Progenitor cell of endocrine pancreas (in vitro differentiated cells): ENCODE measurements around the gene SCLT1. TPM values are rescaled to one million over a fixed set of nuclear protein-coding genes. Genes with fewer than 3 reads are reported as not detected.
A peak's percentile ranks its signal among the peaks of the same experiment; 100 is the strongest.

ENCODE experiments used
- DNase-seq: peaks from one replicate; pipeline ENCODE4 v3.0.0; 2021; ENCODE audit warnings: low spot score; ENCODE audit not compliant: unreplicated experiment
- H3K27ac Mint-ChIP-seq: 2 replicates; pipeline ENCODE4 v1.8.0; 2021; ENCODE audit warnings: mild to moderate bottlenecking, moderate library complexity, mixed read lengths
- H3K27me3 Mint-ChIP-seq: 2 replicates; pipeline ENCODE4 v1.8.0; 2021; ENCODE audit warnings: mixed read lengths
- H3K36me3 Mint-ChIP-seq: 2 replicates; pipeline ENCODE4 v1.8.0; 2022; ENCODE audit warnings: mixed read lengths; ENCODE audit not compliant: insufficient read depth
- H3K4me1 Mint-ChIP-seq: 2 replicates; pipeline ENCODE4 v1.8.0; 2021; ENCODE audit warnings: low read depth, mixed read lengths
- H3K4me3 Mint-ChIP-seq: 2 replicates; pipeline ENCODE4 v1.8.0; 2021; ENCODE audit warnings: low read depth, mild to moderate bottlenecking, moderate library complexity, mixed read lengths
- H3K9me3 Mint-ChIP-seq: 2 replicates; pipeline ENCODE4 v1.8.0; 2021; ENCODE audit warnings: low read depth, mixed read lengths
- long read RNA-seq: library from polyadenylated mRNA; unstranded; transcript quantifications from one replicate; pipeline ENCODE4 v2.0.0, GENCODE V29; 2020
- total RNA-seq: library from RNA; stranded (reverse); gene quantifications from 2 replicates; pipeline ENCODE4 v1.2.1, GENCODE V29; 2021
- TF ChIP-seq, protein P1 (sequence below): fragments of 200-600 bp; sonication (generic); IDR thresholded peaks from one replicate; pipeline ENCODE4 v1.5.0; 2021; ENCODE audit warnings: antibody characterized with exemption, mild to moderate bottlenecking; ENCODE audit not compliant: unreplicated experiment

SCLT1 gene
- total RNA-seq: 16.0 and 16.1 TPM in 2 replicates
- long read RNA-seq, transcript SCLT1-209 (5 exons, 1,696 nt): major isoform, 7 of 41 reads
- long read RNA-seq, partial matches to known transcripts: 21 of 41 reads
- long read RNA-seq, other reads (novel, unspliced or antisense): 10 of 41 reads

DNA sequence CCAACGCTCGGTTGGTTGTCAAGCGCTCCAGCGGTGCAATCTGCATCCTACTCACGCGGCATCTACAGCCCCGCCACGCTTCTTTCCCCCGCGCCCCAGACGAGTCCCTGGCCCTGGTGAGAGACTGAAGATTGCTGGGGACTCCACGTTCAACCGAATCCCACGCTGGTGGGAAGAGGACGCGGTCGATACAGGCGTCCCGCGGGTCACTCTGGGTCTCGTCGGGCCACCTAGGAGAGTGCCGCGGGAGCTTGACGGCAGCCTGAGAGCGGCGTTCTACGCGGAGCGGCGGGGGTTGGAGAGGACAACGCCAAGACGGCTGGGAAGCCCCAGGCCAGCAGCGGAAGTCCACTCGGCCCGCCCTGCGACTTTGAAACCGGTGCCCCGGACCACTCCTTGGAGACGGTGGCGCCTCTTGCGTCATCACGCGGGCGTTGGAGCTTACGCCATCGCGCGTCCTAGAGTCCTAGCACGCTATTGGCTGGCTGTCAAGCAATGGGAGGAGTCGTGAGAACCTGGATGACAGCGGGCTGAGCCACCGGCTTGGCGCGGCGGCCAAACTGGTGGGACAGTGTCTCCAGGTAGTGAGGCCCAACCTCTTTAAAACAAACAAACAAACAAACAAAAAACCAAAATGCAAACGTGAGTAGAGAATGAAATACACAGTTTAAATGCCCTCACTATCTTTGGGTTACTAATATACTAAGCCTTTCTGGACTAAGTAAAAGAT is at the start of gene SCLT1:
Gene SCLT1 (minus strand): TSS at position 349 of the 730 bp plus-strand sequence. CDS start 436 bp downstream, outside the sequence.
- H3K9me3 Mint-ChIP-seq: no peaks in the 10 kb centered on the region
- H3K4me1 Mint-ChIP-seq: peaks cover 7% of the 10 kb centered on the region
- peak; percentile 91 for DNase-seq
- no peak within 1 kb of the TSS for H3K27ac Mint-ChIP-seq
- no peak within 1 kb of the TSS for H3K4me3 Mint-ChIP-seq
- H3K36me3 Mint-ChIP-seq: no peaks in the 10 kb centered on the region
- TF ChIP-seq, protein P1, sequence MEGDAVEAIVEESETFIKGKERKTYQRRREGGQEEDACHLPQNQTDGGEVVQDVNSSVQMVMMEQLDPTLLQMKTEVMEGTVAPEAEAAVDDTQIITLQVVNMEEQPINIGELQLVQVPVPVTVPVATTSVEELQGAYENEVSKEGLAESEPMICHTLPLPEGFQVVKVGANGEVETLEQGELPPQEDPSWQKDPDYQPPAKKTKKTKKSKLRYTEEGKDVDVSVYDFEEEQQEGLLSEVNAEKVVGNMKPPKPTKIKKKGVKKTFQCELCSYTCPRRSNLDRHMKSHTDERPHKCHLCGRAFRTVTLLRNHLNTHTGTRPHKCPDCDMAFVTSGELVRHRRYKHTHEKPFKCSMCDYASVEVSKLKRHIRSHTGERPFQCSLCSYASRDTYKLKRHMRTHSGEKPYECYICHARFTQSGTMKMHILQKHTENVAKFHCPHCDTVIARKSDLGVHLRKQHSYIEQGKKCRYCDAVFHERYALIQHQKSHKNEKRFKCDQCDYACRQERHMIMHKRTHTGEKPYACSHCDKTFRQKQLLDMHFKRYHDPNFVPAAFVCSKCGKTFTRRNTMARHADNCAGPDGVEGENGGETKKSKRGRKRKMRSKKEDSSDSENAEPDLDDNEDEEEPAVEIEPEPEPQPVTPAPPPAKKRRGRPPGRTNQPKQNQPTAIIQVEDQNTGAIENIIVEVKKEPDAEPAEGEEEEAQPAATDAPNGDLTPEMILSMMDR: no peak
- H3K27me3 Mint-ChIP-seq: no peaks in the 10 kb centered on the region

DNA sequence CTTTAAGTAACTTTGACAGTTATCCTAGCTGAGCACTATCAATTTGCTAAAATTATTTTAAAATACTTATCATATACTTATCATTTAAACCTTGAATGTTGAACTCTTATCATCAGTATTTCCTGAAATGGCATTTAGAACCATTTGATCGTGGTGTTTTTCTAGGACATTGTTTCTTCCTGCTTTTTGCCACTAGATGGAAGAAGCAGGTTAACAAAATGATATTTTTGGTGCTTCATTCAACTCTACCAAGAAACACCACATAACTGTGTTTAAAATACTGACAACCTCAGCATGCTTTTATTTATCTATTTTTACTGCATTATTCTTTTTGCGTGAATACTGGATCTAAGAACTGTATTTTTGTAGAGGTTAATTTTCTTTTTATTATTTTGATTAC is 47.2 kb upstream of the SCLT1 start:
- H3K4me1 Mint-ChIP-seq: peaks cover 22% of the 10 kb centered on the region
- TF ChIP-seq, protein P1: peak; percentile 9
- H3K27ac Mint-ChIP-seq: no peak overlapping the region
- no peaks in the 10 kb centered on the region for H3K36me3 Mint-ChIP-seq
- DNase-seq: no peak
- H3K27me3 Mint-ChIP-seq: peaks cover 8% of the 10 kb centered on the region
- no peaks in the 10 kb centered on the region for H3K9me3 Mint-ChIP-seq
- no peak overlapping the region for H3K4me3 Mint-ChIP-seq

- no peaks in the 10 kb centered on the region for H3K36me3 Mint-ChIP-seq
- no peak for DNase-seq
- TF ChIP-seq, protein P1: no peak
- peaks cover 22% of the 10 kb centered on the region for H3K4me1 Mint-ChIP-seq
- H3K27ac Mint-ChIP-seq: peak overlapping the region; percentile 22
- H3K27me3 Mint-ChIP-seq: peaks cover 13% of the 10 kb centered on the region
- no peaks in the 10 kb centered on the region for H3K9me3 Mint-ChIP-seq
- H3K4me3 Mint-ChIP-seq: peak overlapping the region; percentile 44
Observed at GRCh38 chr4:129138810-129139496, 45.6 kb upstream of the SCLT1 start.

- Mint-ChIP-seq H3K4me3 (no peak overlapping the region), H3K9me3 (no peaks in the 10 kb centered on the region), H3K27ac (no peak overlapping the region), H3K27me3 (peaks cover 13% of the 10 kb centered on the region), H3K36me3 (no peaks in the 10 kb centered on the region), H3K4me1 (peaks cover 22% of the 10 kb centered on the region)
- TF ChIP-seq, protein P1: no peak
- DNase-seq: no peak
Observed at GRCh38 chr4:129136433-129136832, 43.1 kb upstream of the SCLT1 start.

DNA sequence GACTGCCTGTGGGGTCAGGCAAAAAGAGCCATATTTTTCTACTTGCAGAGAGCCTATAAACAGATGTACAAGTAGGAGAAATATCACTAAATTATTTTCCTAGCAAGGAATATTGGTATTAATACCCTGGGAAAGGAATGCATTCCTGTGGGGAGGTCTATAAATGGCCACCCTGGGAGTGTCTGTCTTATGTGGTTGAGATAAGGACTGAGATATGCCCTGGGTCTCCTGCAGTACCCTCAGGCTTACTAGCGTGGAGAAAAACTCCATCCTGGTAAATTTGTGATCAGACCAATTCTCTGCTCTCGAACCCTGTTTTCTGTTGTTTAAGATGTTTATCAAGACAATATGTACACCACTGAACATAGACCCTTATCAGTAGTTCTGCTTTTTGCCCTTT is 38.0 kb upstream of the SCLT1 start:
- no peak overlapping the region for H3K4me3 Mint-ChIP-seq
- TF ChIP-seq, protein P1: no peak
- no peaks in the 10 kb centered on the region for H3K4me1 Mint-ChIP-seq
- peaks cover 10% of the 10 kb centered on the region for H3K27me3 Mint-ChIP-seq
- no peak for DNase-seq
- H3K9me3 Mint-ChIP-seq: peaks cover 3% of the 10 kb centered on the region
- H3K27ac Mint-ChIP-seq: no peak overlapping the region
- no peaks in the 10 kb centered on the region for H3K36me3 Mint-ChIP-seq
